Stomach (tissue), 9 donors: ENCODE results near the gene LPAR3. TPM values are rescaled to one million over a fixed set of nuclear protein-coding genes. Genes with fewer than 3 reads are reported as not detected.

Experiments
- DNase-seq, 2 donors: peaks; one replicate each; pipeline versions ENCODE4 v3.0.0 to v3.0.0-alpha.2; 2013 to 2019
- H3K27ac ChIP-seq, 5 donors: fragments of 200-600 bp in 4 of 5; sonication (generic) in 4 of 5; one replicate each; pipeline ENCODE4 v1.5.1; 2013 to 2019; ENCODE audit warnings: mild to moderate bottlenecking in 1 of 5, moderate library complexity in 1 of 5
- H3K27me3 ChIP-seq, 3 donors: fragments of 200-600 bp; sonication (generic); one replicate each; pipeline ENCODE4 v1.5.1; 2017 to 2019; ENCODE audit warnings: mixed run types in 1 of 3
- H3K36me3 ChIP-seq, 4 donors: fragments of 200-600 bp; sonication (generic); 1 replicate in 3 of 4; 2 replicates in 1 of 4; pipeline ENCODE4 v1.5.1; 2016 to 2019
- H3K4me1 ChIP-seq, 4 donors: fragments of 200-600 bp; sonication (generic); one replicate each; pipeline ENCODE4 v1.5.1; 2016 to 2019
- H3K4me3 ChIP-seq, 4 donors: fragments of 200-600 bp; sonication (generic) in 3 of 4; one replicate each; pipeline ENCODE4 v1.5.1; 2016 to 2019; ENCODE audit warnings: mild to moderate bottlenecking in 1 of 4
- H3K9me3 ChIP-seq, 4 donors: fragments of 200-600 bp; sonication (generic); one replicate each; pipeline ENCODE4 v1.5.1; 2016 to 2019
- CTCF ChIP-seq, 7 experiments: fragments of 450-650 bp in 4 of 7; fragments of 200-600 bp in 3 of 7; sonication (generic) in 3 of 7; IDR thresholded peaks; one replicate each; pipeline ENCODE4 v1.5.1; 2016 to 2019; ENCODE audit warnings: antibody characterized with exemption in 7 of 7, control low read depth in 2 of 7, mild to moderate bottlenecking in 1 of 7
- EP300 ChIP-seq: sonication (generic); formaldehyde crosslinking; IDR thresholded peaks from one replicate; pipeline ENCODE4 v1.6.1; 2017; ENCODE audit warnings: antibody characterized with exemption
- POLR2A ChIP-seq, 4 donors: fragments of 450-650 bp; IDR thresholded peaks; one replicate each; pipeline ENCODE4 v1.6.1; 2016; ENCODE audit warnings: antibody characterized with exemption in 4 of 4, control low read depth in 2 of 4, mild to moderate bottlenecking in 1 of 4, moderate library complexity in 1 of 4
- POLR2AphosphoS5 ChIP-seq, 3 donors: sonication (generic); formaldehyde crosslinking; IDR thresholded peaks; one replicate each; pipeline ENCODE4 v1.6.1; 2016; ENCODE audit warnings: antibody characterized with exemption in 3 of 3
- WGBS, 5 donors: extraction: QIAGEN DNeasy Blood & Tissue Kit in 3 of 5; methylation state at CpG; one replicate each; pipeline versions ENCODE4 v1.1.5 to v1.1.7; 2013 to 2018; 5-methylcytosine and 5-hydroxymethylcytosine counted together
- intact Hi-C: fragments of 100-400 bp; cut with DNase I; formaldehyde crosslinking; loops from one replicate; pipeline ENCODE4 v1.15.1; 2023; ENCODE audit warnings: low total_unique reads
- polyA plus RNA-seq, 3 donors: library from polyadenylated mRNA; stranded (reverse); fragments of 200-250 nt; gene quantifications; one replicate each; pipeline ENCODE4 v1.2.3, GENCODE V29; 2013
- total RNA-seq, 5 donors: library from RNA; depleted of rRNA; stranded (reverse); fragments of >200 nt; gene quantifications; one replicate each; pipeline versions ENCODE4 v1.1.0 to v1.2.3, GENCODE V29; 2014 to 2016
- donor health status: healthy with polysubstance abuse.
- donor health status: Bipolar disorder and iron deficiency.
- donor health status: healthy.

Gene LPAR3
- total and polyA plus RNA-seq, 8 donors = 0.12 to 2.7 (median 1.2) TPM; not detected in 3

GRCh38 chr1:84825161-84825560, 67.8 kb downstream of the LPAR3 start:
- no peaks in the 10 kb centered on the region for H3K4me1 ChIP-seq
- WGBS, 5 donors = 69 to 89% (median 73%) methylated on average over 3 of the region's 3 CpGs
- DNase-seq = no peak
- no peaks in the 10 kb centered on the region for H3K9me3 ChIP-seq
- no peaks in the 10 kb centered on the region for H3K27me3 ChIP-seq
- intact Hi-C loops = no loop called here
- H3K36me3 ChIP-seq = no peaks in the 10 kb centered on the region
- no peak overlapping the region for H3K4me3 ChIP-seq
- no peak overlapping the region for H3K27ac ChIP-seq
- TF ChIP-seq EP300 (no peak), POLR2A (IDR thresholded peaks at IDR 0.05) (no peak), CTCF (IDR thresholded peaks at IDR 0.05) (no peak), POLR2AphosphoS5 (IDR thresholded peaks at IDR 0.05) (no peak)

GRCh38 chr1:84823991-84824390, 69.0 kb downstream of the LPAR3 start:
- 92 to 100% (median 93%) methylated on average over 1 of the region's 1 CpG for WGBS, 5 donors
- H3K27ac ChIP-seq = no peak overlapping the region
- H3K4me1 ChIP-seq = no peaks in the 10 kb centered on the region
- no peak overlapping the region for H3K4me3 ChIP-seq
- no peaks in the 10 kb centered on the region for H3K9me3 ChIP-seq
- no peaks in the 10 kb centered on the region for H3K36me3 ChIP-seq
- intact Hi-C loops = no loop called here
- TF ChIP-seq CTCF (IDR thresholded peaks at IDR 0.05) (no peak), POLR2AphosphoS5 (IDR thresholded peaks at IDR 0.05) (no peak), EP300 (no peak), POLR2A (IDR thresholded peaks at IDR 0.05) (no peak)
- DNase-seq = no peak
- no peaks in the 10 kb centered on the region for H3K27me3 ChIP-seq

- Histone ChIP-seq H3K9me3 (no peaks in the 10 kb centered on the region), H3K27ac (no peak overlapping the region), H3K4me3 (no peak overlapping the region), H3K4me1 (no peaks in the 10 kb centered on the region), H3K27me3 (no peaks in the 10 kb centered on the region), H3K36me3 (no peaks in the 10 kb centered on the region)
- intact Hi-C loops = no loop called here
- DNase-seq = no peak
- TF ChIP-seq EP300 (no peak), CTCF (IDR thresholded peaks at IDR 0.05) (no peak), POLR2A (IDR thresholded peaks at IDR 0.05) (no peak), POLR2AphosphoS5 (IDR thresholded peaks at IDR 0.05) (no peak)
These were observed 69.5 kb downstream of the LPAR3 start for GRCh38 chr1:84823511-84823910.

- Histone ChIP-seq H3K4me1 (peaks cover 0 to 2% (median 0%) of the 10 kb centered on the region in 4 donors), H3K27ac (no peak overlapping the region), H3K27me3 (peaks cover 0 to 4% (median 0%) of the 10 kb centered on the region in 3 donors), H3K4me3 (no peak overlapping the region), H3K36me3 (no peaks in the 10 kb centered on the region), H3K9me3 (no peaks in the 10 kb centered on the region)
- no peak for TF ChIP-seq EP300
- no peak for TF ChIP-seq CTCF (IDR thresholded peaks at IDR 0.05)
- TF ChIP-seq POLR2AphosphoS5 (IDR thresholded peaks at IDR 0.05) = no peak
- TF ChIP-seq POLR2A (IDR thresholded peaks at IDR 0.05) = no peak
- no peak for DNase-seq
- WGBS, 5 donors = 88 to 94% (median 92%) methylated on average over 9 of the region's 9 CpGs
- intact Hi-C loops = no loop called here
These were observed 82.7 kb downstream of the LPAR3 start for GRCh38 chr1:84810343-84810742.
